Fibroblast of mammary gland (primary cell): ENCODE measurements around the gene STPG4.

ENCODE experiments used
- DNase-seq: peaks from one replicate; pipeline ENCODE4 v3.0.0-alpha.2; 2010; ENCODE audit warnings: low read depth
- H3K4me3 ChIP-seq: 2 replicates; pipeline ENCODE4 v1.5.1; 2011; ENCODE audit warnings: low read depth, mild to moderate bottlenecking, low read length, moderate library complexity; ENCODE audit not compliant: control insufficient read depth
- TF ChIP-seq, protein P1 (sequence below): conservative IDR thresholded peaks from 2 replicates; pipeline ENCODE4 v1.5.1; 2011; ENCODE audit warnings: low read depth, low read length, inconsistent platforms; ENCODE audit not compliant: control insufficient read depth, insufficient read depth

The STPG4 gene, protein sequence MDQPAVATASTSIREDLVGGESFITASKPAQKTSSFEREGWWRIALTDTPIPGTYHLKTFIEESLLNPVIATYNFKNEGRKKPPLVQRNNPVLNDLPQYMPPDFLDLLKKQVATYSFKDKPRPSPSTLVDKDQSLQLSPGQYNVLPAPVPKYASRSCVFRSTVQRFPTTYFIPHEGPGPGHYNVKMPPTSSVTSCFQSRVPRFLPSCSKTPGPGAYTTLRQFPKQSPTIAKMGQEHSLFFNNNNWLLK

DNA sequence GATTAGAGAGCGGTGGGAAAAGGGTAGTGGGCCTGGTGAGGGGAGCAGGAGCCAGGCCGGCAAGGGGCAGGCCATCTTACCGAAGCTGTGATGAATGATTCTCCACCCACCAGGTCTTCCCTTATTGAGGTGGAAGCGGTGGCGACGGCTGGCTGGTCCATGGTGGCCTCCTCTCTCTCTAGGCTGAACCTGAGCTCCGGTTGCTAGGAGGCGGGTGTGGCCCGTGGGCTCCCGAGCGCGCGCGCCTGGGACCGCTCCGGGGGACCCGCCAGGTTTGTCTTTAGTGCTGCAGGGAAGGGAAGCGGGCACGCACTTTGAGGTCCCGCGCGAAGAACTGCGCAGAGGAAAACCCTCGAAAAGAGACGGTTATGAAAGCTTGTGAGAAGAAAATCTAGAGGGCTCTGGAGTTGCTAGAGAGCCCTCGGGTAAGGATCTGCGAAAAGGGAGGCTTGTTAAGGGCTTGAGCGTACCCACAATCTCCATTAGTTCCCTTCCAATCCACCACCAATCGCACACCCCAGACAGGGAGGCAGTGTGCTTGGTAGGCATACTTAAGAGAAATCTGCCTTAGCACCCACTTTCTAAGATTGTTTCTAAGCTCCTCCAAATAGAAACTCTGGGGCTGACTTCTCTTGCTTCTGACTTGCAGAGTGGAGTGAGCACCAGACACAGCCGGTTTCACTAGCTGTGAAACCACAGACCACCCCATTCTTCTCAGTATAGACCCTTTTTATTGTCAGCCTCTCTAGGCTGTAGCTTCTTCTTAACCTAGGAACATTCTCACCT, at the start of gene STPG4:
TSS of gene STPG4 (minus strand) at position 218 of the 786 bp plus-strand sequence. CDS start at position 161, 57 bp downstream.
- no peak within 1 kb of the TSS for H3K4me3 ChIP-seq
- TF ChIP-seq, protein P1, sequence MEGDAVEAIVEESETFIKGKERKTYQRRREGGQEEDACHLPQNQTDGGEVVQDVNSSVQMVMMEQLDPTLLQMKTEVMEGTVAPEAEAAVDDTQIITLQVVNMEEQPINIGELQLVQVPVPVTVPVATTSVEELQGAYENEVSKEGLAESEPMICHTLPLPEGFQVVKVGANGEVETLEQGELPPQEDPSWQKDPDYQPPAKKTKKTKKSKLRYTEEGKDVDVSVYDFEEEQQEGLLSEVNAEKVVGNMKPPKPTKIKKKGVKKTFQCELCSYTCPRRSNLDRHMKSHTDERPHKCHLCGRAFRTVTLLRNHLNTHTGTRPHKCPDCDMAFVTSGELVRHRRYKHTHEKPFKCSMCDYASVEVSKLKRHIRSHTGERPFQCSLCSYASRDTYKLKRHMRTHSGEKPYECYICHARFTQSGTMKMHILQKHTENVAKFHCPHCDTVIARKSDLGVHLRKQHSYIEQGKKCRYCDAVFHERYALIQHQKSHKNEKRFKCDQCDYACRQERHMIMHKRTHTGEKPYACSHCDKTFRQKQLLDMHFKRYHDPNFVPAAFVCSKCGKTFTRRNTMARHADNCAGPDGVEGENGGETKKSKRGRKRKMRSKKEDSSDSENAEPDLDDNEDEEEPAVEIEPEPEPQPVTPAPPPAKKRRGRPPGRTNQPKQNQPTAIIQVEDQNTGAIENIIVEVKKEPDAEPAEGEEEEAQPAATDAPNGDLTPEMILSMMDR, result no peak
- DNase-seq, result no peak

DNA sequence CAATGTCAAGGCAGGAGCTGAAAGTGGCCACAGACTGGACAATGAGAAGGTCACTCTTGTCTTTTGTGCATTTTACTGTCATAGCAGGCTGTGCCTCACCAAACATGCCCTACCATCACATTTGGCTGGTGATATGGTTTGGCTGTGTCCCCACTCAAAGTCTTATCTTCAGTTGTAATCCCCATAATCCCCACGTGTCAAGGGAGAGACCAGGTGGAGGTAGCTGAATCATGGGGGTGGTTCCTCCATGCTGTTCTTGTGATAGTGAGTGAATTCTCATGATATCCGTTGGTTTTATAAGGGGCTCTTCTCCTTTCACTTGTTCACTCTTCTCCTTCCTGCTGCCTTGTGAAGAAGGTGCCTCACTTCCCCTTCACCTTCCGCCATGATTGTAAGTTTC, 49.6 kb upstream of the STPG4 start:
- DNase-seq, result no peak
- H3K4me3 ChIP-seq, result no peak overlapping the region
- TF ChIP-seq, protein P1, result no peak

DNA sequence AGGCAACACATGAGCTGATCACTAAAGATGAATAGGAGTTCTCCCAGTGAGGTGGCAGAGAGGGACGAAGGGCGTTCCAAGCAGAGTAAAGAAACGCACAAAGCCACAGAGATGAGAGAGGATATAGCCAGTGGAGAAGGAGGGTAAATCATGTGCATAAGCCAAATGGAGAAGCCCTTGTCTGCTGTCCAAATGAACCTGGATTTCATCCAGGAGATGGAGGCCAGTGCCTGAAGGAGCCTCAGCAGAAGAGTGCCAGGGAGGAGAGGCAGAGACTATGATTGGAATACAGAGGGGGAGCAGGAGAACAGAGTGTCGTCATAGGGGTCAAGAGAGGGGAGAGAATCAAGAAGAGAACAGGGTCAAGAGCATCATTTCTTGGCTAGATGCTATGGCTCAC, 48.9 kb upstream of the STPG4 start:
- TF ChIP-seq, protein P1, result no peak
- no peak overlapping the region for H3K4me3 ChIP-seq
- DNase-seq, result no peak

DNA sequence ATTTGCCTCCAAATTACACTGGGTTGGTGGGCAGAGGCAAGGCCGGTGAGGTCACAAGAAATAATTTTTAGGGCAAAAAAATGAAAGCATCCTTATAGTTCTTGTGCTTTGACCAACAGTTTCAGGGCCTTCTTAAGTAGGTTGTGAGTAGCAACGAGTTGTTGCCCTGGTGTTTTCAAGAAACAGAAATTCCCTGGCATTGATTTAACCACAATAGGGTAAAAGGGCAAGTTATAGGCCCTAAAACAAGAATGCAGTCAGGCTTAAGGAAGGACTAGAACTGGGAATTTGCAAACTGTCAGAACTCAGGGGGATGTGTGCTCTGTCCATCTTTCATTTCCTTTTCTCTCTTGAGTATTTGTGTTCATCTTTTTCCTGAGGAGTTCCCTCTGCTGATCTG, 46.1 kb upstream of the STPG4 start:
- TF ChIP-seq, protein P1, result no peak
- H3K4me3 ChIP-seq, result no peak overlapping the region
- DNase-seq, result no peak

DNA sequence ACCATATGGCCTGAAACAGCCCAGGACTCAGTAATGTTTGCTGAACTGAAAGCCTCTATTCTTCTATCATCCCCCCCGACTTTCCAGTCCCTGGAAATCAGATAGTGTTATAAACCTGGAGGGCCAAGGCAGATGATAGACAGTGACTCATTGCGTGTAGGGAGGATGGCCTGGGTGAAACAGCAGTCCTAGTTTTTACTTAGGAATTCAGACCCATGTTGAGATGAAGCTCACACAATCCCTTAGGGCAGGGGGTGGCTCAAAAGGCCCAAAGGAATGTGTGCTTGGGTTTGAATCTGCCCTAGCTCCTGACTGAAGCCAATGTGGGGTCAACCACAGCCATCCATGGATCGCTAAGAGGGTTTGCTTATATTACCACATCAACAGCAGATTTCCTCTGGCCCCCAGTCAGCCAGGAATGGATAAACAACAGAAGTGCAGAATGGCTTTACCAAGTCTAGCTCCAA, 43.9 kb upstream of the STPG4 start:
- DNase-seq, result peak; percentile 93
- TF ChIP-seq, protein P1, result no peak
- H3K4me3 ChIP-seq, result no peak overlapping the region

DNA sequence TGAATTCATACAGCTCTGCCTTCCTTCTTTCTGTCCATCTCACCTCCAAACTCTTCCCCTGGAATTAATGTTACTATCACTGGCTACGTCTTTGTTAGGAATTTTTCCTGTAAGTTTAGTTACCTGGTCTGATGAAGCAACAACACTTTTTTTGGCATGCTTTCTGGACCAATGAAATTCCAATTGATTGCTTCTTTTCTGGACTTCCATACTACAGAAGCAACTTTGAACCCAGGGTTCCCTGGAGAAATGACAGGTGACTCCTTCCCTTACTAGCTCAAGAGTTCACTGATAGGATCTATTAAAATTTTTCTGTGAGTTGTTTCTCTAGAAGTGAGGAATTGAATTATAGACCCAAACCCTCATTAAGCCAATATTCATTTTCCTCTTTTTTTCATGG, 41.4 kb upstream of the STPG4 start:
- no peak for DNase-seq
- TF ChIP-seq, protein P1, result no peak
- H3K4me3 ChIP-seq, result no peak overlapping the region
